ENCODE data around the gene BCL2L2.

- no peak for TF ChIP-seq CTCF (IDR thresholded peaks at IDR 0.05; ENCODE audit: insufficient read depth, low read depth, low read length)
- no peak for TF ChIP-seq EZH2 (IDR thresholded peaks at IDR 0.05; ENCODE audit: insufficient read depth, low read length)
Observed at GRCh38 chr14:23301288-23301968, 5.2 kb upstream of the BCL2L2 start.

Measured in astrocyte (in vitro differentiated cells and primary cell).